ENCODE data around the gene GDF9.

GDF9 gene

DNA sequence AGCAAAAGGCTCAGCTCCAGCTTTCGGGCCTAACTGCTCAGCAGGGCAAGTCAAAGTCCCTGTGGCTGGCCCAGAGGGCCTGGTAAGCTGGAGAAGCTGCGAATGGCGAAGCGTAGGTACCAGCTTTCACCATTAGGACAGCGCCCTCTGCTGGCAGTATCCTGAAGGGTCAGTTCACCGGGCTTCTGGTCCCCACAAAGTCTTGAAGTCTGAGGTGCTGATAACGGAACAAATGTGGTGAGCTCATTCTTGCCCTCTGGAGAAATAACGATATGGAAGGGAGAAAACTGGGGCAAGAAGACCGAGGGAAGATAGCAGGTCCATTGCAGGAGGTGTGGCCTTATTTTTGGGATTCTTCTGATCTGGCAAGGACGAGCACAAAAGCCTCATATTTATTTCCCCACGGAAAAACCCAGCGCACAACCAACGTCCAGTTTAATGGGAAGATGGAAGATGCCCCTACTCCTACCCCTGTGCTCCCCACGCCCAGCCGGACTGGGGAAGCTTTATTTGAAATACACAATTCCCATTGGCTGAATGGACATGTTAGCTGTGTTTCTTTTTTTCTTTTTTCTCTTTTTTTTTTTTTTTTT, 46.0 kb downstream of the GDF9 start:
- DNase-seq (ENCODE audit: low spot score) = peak; percentile 93

GRCh38 chr5:132819468-132819867, 46.8 kb downstream of the GDF9 start:
- no peak for DNase-seq (ENCODE audit: low spot score)

DNA sequence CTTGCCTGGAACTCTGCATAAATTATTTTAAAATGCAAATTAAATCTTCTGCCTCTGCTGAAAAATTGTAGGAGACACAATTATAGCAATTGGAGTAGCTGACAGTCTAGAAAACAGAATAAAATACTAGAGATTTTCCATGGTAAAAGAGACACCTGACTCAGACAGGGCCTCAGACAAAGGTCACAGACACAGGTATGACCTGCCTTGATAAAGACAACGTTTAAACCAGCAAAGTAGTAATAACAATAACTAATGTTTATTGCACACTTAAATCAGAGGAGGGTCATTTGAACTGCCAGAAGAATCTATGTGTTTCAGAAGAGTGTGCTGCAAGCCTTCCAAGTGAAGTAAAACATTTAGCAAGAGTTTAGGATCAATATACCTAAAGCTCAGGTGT, 49.3 kb downstream of the GDF9 start:
- no peak for DNase-seq (ENCODE audit: low spot score)

DNA sequence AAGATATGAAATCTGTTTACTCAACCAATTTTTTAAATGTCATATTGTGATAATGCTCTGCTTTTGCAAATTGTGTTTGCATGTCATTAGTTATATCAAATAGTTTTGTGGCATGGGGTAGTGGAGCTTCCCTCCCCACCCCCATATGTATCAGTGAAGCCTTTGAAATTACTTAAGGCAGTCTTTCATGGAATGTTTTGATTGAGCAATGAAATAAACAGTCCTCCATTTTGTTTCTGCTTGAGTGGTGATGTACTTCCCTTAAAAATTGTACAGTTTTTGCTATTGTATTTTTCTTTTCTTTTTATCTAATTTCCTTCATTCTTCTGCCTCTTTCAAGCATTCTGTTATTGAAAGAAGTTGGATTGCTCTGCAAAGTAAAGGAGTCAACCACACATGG, 49.7 kb downstream of the GDF9 start:
- no peak for DNase-seq (ENCODE audit: low spot score)

GRCh38 chr5:132816083-132816482, 50.2 kb downstream of the GDF9 start:
- DNase-seq (ENCODE audit: low spot score) = no peak

- DNase-seq (ENCODE audit: low spot score) = no peak
Measured at GRCh38 chr5:132815454-132815853, 50.8 kb downstream of the GDF9 start.

- DNase-seq (ENCODE audit: low spot score) = no peak
Measured at GRCh38 chr5:132814503-132815294, 51.6 kb downstream of the GDF9 start.

GRCh38 chr5:132813599-132814502, 52.4 kb downstream of the GDF9 start:
- no peak for DNase-seq (ENCODE audit: low spot score)

GRCh38 chr5:132812781-132813598, 53.3 kb downstream of the GDF9 start, which contains the start of gene SOWAHA:
TSS of gene SOWAHA (plus strand) at chr5:132813302. CDS start at chr5:132813622, 320 bp downstream.
- no peak for DNase-seq (ENCODE audit: low spot score)

DNA sequence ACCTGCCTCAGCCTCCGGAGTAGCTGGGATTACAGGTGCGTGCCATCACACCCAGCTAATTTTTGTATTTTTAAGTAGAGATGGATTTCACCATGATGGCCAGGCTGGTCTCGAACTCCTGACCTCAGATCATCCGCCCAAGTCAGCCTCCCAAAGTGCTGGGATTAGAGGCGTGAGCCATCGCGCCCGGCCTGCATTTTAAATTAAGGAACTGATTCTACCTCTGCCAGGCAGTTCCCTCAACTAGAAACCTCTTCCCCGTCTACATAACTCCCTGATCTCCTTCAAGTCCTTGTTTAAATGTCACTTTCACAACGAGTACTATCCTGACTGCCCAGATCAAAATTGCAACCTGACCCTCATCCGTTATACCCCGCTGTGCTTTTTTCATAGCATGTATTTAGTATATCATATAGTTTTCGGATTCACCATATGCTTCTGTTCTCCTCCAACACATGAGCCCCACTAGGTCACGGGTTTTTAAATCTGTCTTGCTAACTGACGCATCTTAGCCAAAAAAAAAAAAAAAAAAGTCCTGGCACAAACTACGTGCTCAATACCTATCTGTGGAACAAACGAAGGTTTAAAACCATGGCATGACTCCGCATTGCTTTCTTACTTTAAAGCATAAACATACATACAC, 54.0 kb downstream of the GDF9 start:
- no peak for DNase-seq (ENCODE audit: low spot score)

Data from AG08395 (cell line).